RWPE2 (cell line): ENCODE results near the gene SLC25A21.
"Not testable (repeated sequence)": the region's sequence is repeated elsewhere in the genome, so short reads cannot be mapped to it uniquely, and the experiment has no call there.

Source experiments
- ATAC-seq: fragments of 200-7000 bp; cut with Tn5 transposase; 3 replicates; pipeline ENCODE4 v1.9.1; 2021; ENCODE audit warnings: low read depth
- DNase-seq: peaks from one replicate; pipeline ENCODE4 v3.0.0-alpha.2; 2020; ENCODE audit warnings: low spot score
- H3K27ac ChIP-seq: fragments of 450-650 bp; 2 replicates; pipeline ENCODE4 v1.5.1; 2017; ENCODE audit warnings: mild to moderate bottlenecking; ENCODE audit not compliant: poor library complexity, severe bottlenecking
- H3K27me3 ChIP-seq: fragments of 250-450 bp; sonication (Bioruptor Pico); 2 replicates; pipeline ENCODE4 v1.5.1; 2021; ENCODE audit warnings: mild to moderate bottlenecking, moderate library complexity; ENCODE audit not compliant: insufficient read depth, poor library complexity, severe bottlenecking
- H3K36me3 ChIP-seq: fragments of 250-450 bp; sonication (Bioruptor Pico); 2 replicates; pipeline ENCODE4 v1.5.1; 2020; ENCODE audit warnings: low read depth, mild to moderate bottlenecking, moderate library complexity
- H3K4me1 ChIP-seq: fragments of 250-450 bp; sonication (Bioruptor Pico); 2 replicates; pipeline ENCODE4 v1.5.1; 2021; ENCODE audit warnings: mild to moderate bottlenecking, moderate library complexity; ENCODE audit not compliant: insufficient read depth, poor library complexity, severe bottlenecking
- H3K4me3 ChIP-seq: fragments of 250-450 bp; sonication (Bioruptor Pico); 2 replicates; pipeline ENCODE4 v1.5.1; 2021; ENCODE audit warnings: mild to moderate bottlenecking, moderate library complexity; ENCODE audit not compliant: severe bottlenecking
- H3K9me3 ChIP-seq: fragments of 250-450 bp; sonication (Bioruptor Pico); 2 replicates; pipeline ENCODE4 v1.5.1; 2021; ENCODE audit warnings: mild to moderate bottlenecking, moderate library complexity; ENCODE audit not compliant: severe bottlenecking
- TF ChIP-seq, protein P1 (sequence below): fragments of 450-650 bp; IDR thresholded peaks from one replicate; pipeline ENCODE4 v1.5.1; 2017; ENCODE audit warnings: mild to moderate bottlenecking, moderate library complexity; ENCODE audit not compliant: poor library complexity, severe bottlenecking

The SLC25A21 gene

GRCh38 chr14:37195327-37195726 lies 22.9 kb upstream of the SLC25A21 start:
- Histone ChIP-seq H3K9me3 (no peaks in the 10 kb centered on the region), H3K27ac (peak overlapping the region; percentile 77), H3K4me3 (no peak overlapping the region), H3K27me3 (no peaks in the 10 kb centered on the region), H3K36me3 (no peaks in the 10 kb centered on the region), H3K4me1 (peaks cover 24% of the 10 kb centered on the region)
- TF ChIP-seq, protein P1, sequence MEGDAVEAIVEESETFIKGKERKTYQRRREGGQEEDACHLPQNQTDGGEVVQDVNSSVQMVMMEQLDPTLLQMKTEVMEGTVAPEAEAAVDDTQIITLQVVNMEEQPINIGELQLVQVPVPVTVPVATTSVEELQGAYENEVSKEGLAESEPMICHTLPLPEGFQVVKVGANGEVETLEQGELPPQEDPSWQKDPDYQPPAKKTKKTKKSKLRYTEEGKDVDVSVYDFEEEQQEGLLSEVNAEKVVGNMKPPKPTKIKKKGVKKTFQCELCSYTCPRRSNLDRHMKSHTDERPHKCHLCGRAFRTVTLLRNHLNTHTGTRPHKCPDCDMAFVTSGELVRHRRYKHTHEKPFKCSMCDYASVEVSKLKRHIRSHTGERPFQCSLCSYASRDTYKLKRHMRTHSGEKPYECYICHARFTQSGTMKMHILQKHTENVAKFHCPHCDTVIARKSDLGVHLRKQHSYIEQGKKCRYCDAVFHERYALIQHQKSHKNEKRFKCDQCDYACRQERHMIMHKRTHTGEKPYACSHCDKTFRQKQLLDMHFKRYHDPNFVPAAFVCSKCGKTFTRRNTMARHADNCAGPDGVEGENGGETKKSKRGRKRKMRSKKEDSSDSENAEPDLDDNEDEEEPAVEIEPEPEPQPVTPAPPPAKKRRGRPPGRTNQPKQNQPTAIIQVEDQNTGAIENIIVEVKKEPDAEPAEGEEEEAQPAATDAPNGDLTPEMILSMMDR = no peak
- DNase-seq = no peak
- peak; percentile 68 for ATAC-seq

DNA sequence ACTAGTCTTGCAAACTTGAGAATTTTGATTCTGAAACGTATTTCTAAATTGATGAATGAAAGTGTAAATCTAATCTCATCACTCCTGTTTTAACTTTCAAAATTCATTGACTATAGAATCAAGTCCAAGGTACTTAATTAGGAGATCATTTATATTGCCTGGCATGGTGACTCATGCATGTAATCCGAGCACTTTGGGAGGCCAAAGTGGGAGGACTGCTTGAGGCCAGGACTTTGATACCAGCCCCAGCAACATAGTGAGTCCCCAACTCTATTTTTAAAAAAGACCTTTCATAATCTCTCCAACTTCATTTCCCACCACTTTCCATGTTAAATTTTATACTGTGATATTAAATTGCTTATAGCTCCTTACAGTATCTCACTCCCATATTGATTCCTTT lies 22.3 kb upstream of the SLC25A21 start:
- no peak for ATAC-seq
- peak overlapping the region; percentile 77 for H3K27ac ChIP-seq
- DNase-seq = no peak

DNA sequence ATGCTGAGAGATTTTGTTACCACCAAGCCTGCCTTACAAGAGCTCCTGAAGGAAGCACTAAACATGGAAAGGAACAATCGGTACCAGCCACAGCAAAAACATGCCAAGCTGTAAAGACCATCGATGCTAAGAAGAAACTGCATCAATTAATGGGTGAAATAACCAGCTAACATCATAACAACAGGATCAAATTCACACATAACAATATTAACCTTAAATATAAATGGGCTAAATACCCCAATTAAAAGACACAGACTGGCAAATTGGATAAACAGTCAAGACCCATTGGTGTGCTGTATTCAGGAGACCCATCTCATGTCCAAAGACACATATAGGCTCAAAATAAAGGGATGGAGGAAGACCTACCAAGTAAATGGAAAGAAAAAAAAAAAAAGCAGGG lies 17.3 kb upstream of the SLC25A21 start:
- not testable (repeated sequence) for H3K36me3 ChIP-seq, H3K27me3 ChIP-seq, H3K4me1 ChIP-seq, ATAC-seq, H3K27ac ChIP-seq, H3K9me3 ChIP-seq, H3K4me3 ChIP-seq, DNase-seq

More for the DNA sequence above, 22.3 kb upstream of the SLC25A21 start:
- H3K4me1 ChIP-seq = peaks cover 24% of the 10 kb centered on the region
- H3K27me3 ChIP-seq = no peaks in the 10 kb centered on the region
- H3K9me3 ChIP-seq = no peaks in the 10 kb centered on the region
- no peaks in the 10 kb centered on the region for H3K36me3 ChIP-seq
- H3K4me3 ChIP-seq = no peak overlapping the region
- TF ChIP-seq, protein P1 = no peak

DNA sequence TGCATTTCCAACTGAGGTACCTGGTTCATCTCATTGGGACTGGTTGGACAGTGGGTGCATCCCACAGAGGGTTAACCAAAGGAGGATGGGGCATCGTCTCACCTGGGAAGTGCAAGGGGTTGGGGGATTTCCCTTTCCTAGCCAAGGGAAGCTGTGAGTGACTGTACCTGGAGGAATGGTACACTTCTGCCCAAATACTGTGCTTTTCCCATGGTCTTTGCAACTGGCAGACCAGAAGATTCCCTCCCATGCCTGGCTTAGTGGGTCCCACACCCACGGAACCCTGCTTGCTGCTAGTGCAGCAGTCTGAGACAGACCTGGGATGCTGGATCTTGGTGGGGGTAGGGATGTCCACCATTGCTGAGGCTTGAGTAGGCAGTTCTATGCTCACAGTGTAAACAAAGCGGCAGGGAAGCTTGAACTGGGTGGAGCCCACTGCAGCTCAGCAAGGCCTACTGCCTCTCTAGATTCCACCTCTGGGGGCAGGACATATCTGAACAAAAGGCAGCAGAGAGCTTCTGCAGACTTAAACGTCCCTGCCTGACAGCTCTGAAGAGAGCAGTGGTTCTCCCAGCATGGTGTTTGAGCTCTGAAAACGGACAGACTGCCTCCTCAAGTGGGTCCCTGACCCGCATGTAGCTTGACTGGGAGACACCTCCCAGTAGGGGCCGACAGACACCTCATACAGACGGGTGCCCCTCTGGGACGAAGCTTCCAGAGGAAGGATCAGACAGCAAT lies 15.6 kb upstream of the SLC25A21 start:
- not testable (repeated sequence) for ATAC-seq, H3K27ac ChIP-seq, H3K4me1 ChIP-seq, H3K4me3 ChIP-seq, H3K9me3 ChIP-seq, DNase-seq, H3K36me3 ChIP-seq, H3K27me3 ChIP-seq

GRCh38 chr14:37187294-37187693 lies 14.9 kb upstream of the SLC25A21 start:
- Histone ChIP-seq H3K9me3 (no peaks in the 10 kb centered on the region), H3K4me3 (no peak overlapping the region), H3K27ac (no peak overlapping the region), H3K36me3 (no peaks in the 10 kb centered on the region), H3K4me1 (no peaks in the 10 kb centered on the region), H3K27me3 (no peaks in the 10 kb centered on the region)
- ATAC-seq (no peak), DNase-seq (no peak)
- TF ChIP-seq, protein P1 = no peak

GRCh38 chr14:37186865-37187264 lies 14.5 kb upstream of the SLC25A21 start:
- no peaks in the 10 kb centered on the region for H3K27me3 ChIP-seq
- DNase-seq (no peak), ATAC-seq (no peak)
- H3K9me3 ChIP-seq = no peaks in the 10 kb centered on the region
- TF ChIP-seq, protein P1 = no peak
- H3K36me3 ChIP-seq = no peaks in the 10 kb centered on the region
- H3K27ac ChIP-seq = no peak overlapping the region
- no peak overlapping the region for H3K4me3 ChIP-seq
- no peaks in the 10 kb centered on the region for H3K4me1 ChIP-seq
